Inferior parietal cortex (tissue), 1 donor: ENCODE measurements around the gene ANTXRL.
"Not testable (repeated sequence)": the region's sequence is repeated elsewhere in the genome, so short reads cannot be mapped to it uniquely, and the experiment has no call there.

ENCODE experiments used
- DNase-seq: peaks from one replicate; pipeline ENCODE4 v3.0.0-alpha.2; 2016; ENCODE audit errors: extremely low spot score

Gene ANTXRL

GRCh38 chr10:46308113-46308415, 21.3 kb downstream of the ANTXRL start:
- DNase-seq: no peak

- DNase-seq: no peak
These were observed 22.1 kb downstream of the ANTXRL start for GRCh38 chr10:46308666-46309450.

DNA sequence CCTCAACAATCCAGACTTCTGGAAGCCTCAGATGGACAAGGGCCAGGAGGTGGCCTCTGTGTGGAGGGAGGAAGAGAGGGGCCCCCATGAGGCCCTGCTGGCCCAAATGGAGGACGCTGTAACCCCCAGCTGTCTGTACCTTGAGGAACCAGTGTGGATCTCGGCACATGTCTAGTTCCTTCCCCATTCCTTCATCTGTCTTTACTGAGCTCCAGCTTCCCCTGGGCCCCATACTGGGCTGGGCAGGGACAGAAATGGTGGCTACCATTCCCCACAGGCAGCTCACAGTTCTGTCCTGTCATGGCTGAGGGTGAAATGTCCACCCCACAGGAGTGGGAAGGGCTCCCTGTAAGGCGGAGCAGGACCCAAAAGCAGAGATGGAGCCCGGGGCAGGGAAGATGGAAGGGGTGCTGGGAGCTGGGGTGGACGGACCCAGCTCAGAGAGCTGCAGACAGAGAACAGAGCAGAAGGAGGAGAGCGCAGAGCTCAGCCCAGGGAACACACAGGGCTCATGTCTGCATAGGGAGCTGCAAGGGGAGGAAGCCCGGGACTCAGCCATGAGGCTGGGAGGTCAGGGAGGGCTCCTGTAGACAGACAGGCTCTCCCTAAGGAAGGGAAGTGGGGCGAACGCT, 22.8 kb downstream of the ANTXRL start:
- DNase-seq: no peak

DNA sequence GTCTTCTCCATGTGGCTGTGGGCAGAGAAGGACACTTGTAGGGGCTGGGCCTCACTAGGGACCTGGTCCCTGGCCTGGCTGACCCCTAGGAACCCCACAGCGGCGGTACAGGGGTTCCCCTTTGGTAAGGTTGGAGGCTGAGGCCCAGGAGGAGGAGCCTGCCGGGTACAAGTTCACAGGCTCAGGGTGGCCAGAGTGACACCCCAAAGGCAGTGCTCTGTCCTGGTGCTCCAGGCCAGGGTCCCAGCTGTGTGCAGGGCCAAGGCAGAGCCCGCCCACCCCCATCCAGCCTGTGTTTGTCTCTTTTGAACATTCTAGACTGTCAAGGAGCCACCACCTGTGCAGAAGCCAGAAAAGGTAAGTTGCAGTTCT, 23.3 kb downstream of the ANTXRL start:
- DNase-seq: no peak

- DNase-seq: no peak
These were observed 24.1 kb downstream of the ANTXRL start for GRCh38 chr10:46310851-46311250.

GRCh38 chr10:46311501-46311951, 24.7 kb downstream of the ANTXRL start:
- no peak for DNase-seq

- not testable (repeated sequence) for DNase-seq
These were observed 25.2 kb downstream of the ANTXRL start for GRCh38 chr10:46311961-46312431.

DNA sequence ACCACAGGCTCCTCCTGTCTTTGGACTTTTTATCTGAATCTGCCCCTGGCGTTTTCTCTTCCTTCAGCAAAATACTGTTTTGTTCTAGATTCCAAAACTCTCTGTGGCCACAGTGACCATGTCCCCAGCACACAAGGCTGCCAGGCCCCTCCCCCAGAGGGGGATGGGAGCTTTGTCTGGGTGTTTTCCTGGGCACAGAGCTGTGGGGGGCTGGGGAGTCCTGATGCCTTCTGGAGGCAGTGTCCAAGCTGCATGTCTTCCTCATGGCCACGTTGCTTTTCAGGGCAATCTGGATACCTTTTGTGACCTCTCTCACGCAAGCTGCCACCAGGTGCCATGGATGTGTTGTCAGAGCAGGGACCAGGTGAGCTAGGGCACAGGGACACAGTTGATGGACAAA, 26.2 kb downstream of the ANTXRL start:
- DNase-seq: no peak

GRCh38 chr10:46314071-46314470, 27.3 kb downstream of the ANTXRL start:
- no peak for DNase-seq

GRCh38 chr10:46315071-46315860, 28.5 kb downstream of the ANTXRL start:
- not testable (repeated sequence) for DNase-seq

DNA sequence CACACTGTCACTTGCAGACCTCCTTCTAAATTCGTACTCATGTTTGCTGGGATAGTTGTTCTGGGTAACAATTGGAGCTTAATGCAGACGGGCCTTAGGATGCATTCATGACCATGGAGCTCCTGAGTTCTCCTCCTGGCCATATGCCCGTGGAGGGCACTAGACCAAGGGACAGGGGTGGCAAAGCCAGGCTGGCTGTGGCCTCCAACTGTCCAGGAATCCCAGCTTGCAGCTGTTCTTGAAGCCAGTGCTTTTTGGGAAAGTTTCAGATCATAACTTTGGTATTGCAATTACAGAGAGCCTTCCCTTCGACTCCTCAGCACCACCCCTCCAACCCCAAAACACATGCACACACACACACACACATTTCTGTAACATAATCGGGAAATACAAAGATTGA, 30.6 kb downstream of the ANTXRL start:
- no peak for DNase-seq

DNA sequence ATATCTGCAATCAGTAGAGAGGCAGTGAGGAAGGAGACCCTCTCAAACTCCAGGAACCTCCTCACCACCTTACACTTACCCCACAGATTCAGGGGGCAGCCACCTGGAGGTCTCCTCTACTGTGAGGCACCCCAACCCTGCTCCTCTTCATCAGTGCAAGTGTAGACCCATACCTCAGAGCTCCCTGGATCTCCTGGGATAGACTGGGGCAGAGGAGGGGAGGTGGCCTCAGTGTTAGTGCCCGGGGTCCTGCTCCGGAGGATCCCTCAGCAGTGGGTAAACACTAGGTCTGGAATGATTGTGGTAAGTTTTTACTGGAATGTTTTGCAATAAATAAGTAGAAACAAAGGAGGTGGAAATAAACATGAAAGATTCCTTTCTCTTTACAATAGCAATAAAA, 31.1 kb downstream of the ANTXRL start:
- no peak for DNase-seq

DNA sequence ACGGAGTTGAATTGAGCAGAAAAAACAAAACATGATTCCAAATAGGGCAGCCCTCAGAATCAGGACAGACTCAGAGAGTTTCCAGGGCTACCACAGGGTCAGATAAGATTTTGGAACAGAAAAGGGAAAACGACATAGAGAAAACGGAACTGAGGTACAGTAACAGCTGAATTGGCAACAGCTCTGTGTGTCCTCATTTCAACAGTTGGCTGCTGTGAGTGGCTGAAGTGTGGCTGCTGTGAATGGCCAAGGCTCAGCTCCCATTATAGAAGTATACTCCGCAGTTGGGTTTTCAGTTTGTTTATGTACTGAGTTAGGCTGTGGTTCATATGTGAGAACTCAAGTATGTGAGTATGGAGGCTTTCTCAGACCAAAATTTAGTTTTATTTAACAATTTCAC, 32.0 kb downstream of the ANTXRL start:
- no peak for DNase-seq

GRCh38 chr10:46319389-46319788, 32.6 kb downstream of the ANTXRL start:
- DNase-seq: no peak

- no peak for DNase-seq
These were observed 35.0 kb downstream of the ANTXRL start for GRCh38 chr10:46321770-46322169.

GRCh38 chr10:46323176-46323575, 36.4 kb downstream of the ANTXRL start:
- no peak for DNase-seq

DNA sequence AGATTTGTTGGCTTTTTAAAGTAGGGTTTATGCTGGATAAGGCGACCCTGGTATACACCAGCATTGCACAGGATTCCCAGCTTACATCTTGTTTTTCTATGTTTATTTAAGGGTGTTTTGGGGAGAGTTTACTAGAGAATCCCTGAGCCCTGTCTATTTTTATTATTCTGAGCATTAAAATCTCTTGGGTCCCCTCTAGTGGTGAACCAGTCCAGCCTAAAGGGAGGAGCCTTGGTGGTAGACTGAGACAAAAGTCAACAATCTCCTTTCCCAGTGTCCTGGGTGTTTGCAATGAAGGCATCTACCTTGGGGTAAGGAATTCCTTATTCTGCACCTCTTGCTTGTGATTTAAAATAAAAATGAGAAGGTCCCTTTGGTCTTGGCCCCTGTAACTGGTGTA, 38.2 kb downstream of the ANTXRL start:
- peak; percentile 47 for DNase-seq

DNA sequence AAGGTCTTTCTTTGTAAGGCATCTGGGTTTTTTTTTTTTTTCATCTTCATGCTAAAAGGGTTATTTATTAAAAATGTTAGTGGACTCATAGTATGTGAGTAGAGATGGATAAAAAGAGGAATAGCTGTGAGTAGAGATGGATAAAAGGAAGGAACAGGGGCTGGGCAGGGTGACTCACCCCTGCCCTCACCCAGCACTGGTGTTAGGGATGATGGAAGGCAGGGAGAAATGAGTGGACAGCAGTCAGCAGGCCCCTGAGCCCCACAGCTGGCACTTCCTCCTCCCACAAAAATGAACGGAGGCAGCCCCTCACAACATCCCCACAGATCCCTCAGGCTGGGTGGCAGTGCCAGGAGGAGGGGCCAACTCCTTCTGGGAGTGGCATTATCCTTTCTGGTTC, 39.3 kb downstream of the ANTXRL start:
- DNase-seq: no peak

GRCh38 chr10:46326971-46327370, 40.2 kb downstream of the ANTXRL start:
- no peak for DNase-seq

DNA sequence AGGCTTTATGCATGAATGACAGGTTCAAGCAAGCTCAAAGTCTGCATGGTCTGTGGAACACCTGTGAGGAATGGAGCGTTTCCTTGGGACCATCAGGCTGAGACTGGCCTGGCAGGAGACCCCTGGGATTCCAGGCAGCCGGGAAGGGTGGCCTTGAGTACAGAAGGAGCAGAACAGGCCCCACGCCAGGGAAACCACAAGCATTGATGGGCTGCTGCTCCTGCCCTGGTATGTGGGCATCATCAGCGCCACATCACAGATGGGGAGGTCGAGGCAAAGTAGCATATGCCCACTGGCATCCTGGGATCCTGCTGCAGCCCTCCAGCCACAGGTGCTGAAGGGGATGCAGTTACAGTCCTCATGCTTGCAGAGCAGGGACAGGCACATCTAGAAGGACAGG, 40.9 kb downstream of the ANTXRL start:
- no peak for DNase-seq

DNA sequence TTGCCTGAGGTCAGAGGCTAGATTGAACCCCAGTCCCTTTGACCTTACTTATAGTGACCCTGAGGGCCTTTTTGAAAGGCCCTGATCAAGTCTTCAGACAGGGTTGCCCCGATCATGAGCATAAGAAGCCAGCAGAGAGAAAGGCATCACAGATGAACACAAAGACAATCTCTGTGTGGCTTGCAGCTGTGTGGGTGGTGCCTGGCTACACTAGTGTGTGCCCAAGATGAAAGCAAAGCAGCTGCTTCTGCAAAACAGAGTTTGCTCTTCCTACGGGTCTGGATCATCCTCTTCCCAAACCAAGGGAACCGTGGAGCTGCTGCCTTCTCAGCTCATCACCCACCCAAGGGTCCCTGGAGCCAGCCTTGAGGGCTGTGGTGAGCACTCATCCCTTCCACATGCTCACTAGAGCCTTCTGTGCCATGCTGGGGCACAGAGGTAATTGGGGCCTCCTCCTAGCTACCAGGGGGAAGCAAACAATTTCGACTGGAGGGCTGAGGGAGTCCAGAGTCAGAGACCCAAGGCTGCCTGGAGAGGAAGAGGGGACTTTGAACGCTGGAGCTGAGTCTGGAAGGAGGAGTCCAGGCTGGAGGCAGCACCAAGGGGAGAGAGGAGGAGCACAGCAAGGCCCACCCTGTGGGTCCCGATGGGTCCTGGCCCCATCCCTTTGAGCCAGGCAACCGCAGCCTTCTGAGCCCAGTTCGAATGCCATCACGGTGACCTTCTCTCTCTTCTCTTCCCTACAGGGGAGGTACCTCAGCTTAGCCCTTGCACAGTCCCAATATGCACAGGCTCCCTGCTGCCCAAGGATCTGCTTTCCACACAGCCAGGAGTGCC, 42.3 kb downstream of the ANTXRL start:
- peak; percentile 78 for DNase-seq

- no peak for DNase-seq
These were observed 42.9 kb downstream of the ANTXRL start for GRCh38 chr10:46329690-46330016.
